GM19193 (cell line): ENCODE data around the gene ALG12.

Source experiments
- POLR2A ChIP-seq: IDR thresholded peaks from 4 replicates; pipeline ENCODE4 v1.6.1; 2011; ENCODE audit not compliant: insufficient read depth, insufficient read length; ENCODE audit errors: extremely low read depth

The ALG12 gene

DNA sequence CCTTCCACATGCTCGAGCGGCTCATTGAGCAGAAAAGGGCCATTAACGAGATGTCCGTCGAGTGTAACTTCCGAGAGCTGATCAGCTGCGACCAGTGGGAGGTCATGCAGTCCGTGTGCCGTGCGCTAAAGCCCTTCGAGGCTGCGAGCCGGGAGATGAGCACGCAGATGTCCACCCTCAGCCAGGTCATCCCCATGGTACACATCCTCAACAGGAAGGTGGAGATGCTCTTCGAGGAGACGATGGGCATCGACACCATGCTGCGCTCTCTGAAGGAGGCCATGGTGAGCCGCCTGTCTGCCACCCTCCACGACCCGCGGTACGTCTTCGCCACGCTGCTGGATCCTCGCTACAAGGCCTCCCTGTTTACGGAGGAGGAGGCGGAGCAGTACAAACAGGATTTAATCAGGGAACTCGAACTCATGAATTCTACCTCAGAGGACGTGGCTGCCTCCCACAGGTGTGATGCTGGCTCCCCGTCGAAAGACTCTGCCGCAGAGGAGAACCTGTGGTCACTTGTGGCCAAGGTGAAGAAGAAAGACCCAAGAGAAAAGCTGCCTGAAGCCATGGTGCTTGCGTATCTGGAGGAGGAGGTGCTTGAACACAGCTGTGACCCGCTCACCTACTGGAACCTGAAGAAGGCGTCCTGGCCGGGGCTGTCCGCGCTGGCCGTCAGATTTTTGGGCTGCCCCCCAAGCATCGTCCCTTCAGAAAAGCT, 31.7 kb downstream of the ALG12 start:
- TF ChIP-seq POLR2A: no peak

DNA sequence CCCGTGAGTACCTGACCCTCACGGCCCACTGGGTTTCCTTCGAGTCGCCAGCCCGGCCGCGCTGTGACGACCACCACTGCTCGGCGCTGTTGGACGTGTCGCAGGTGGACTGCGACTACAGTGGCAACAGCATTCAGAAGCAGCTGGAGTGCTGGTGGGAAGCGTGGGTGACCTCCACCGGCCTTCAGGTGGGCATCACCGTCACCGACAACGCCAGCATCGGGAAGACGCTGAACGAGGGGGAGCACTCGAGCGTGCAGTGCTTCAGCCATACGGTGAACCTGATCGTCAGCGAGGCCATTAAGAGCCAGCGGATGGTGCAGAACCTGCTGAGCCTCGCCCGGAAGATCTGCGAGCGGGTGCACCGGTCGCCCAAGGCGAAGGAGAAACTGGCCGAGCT, 32.4 kb downstream of the ALG12 start:
- no peak for TF ChIP-seq POLR2A

DNA sequence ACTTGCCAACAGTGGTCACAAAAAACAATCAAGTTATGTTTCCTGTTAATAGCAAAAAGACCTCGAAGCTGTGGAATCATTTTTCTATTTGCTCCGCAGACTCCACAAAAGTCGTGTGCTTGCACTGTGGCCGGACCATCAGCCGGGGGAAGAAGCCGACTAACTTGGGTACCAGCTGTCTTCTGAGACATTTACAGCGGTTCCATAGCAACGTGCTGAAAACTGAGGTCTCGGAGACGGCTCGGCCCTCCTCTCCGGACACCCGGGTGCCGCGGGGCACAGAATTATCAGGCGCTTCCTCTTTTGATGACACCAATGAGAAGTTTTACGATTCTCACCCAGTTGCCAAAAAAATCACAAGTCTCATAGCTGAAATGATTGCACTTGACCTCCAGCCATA, 33.0 kb downstream of the ALG12 start:
- no peak for TF ChIP-seq POLR2A

- no peak for TF ChIP-seq POLR2A
These were observed 33.6 kb downstream of the ALG12 start for GRCh38 chr22:49884503-49885260.

DNA sequence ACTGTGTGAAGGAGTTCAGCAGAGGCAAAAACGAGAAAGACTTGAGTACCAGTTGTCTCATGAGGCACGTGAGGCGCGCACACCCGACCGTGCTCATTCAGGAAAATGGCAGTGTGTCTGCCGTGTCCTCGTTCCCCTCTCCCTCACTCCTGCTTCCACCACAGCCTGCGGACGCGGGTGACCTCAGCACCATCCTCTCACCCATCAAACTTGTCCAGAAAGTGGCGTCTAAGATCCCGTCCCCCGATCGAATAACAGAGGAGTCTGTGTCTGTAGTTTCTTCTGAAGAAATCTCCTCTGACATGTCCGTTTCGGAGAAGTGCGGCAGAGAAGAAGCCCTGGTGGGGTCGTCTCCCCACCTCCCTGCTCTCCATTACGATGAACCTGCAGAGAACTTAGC, 34.2 kb downstream of the ALG12 start:
- TF ChIP-seq POLR2A: no peak

GRCh38 chr22:49883294-49883640, 35.0 kb downstream of the ALG12 start:
- TF ChIP-seq POLR2A: no peak

DNA sequence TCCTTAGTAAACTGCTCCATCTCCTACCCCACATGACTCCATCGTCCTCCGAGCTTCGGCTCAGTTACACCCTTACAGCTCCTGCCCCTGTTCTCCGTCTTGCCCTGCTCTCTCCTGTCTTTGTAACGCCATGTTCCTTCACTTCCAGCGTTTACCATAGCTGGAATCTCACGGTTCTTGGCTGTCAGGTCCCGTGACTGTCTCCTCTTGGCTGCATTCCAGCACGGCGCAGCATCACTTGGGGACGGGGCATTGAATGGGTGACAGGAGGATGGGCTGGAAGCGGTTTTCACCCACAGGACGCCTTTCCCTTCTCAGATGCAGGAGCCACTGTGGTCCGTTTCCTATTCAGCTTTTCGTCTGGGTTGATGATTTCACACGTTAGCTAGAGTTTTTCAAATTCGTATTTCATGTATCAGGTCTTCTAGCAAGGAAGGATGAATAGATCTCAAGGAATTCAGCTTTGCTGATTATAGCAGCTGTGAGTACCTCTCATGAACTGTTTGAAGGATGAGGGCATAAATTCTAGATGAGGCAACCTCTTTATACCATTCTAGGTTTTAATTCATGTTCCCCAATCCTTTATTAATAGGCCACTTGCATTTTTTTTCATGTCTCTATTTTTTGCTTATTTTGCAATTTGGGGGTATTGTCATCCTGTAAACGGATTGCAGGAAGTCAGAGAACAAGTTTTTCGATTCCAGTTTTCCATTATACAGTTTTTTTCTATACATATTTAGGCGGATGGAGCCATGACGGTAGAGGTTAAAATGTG, 35.5 kb downstream of the ALG12 start:
- no peak for TF ChIP-seq POLR2A

- no peak for TF ChIP-seq POLR2A
These were observed 36.4 kb downstream of the ALG12 start for GRCh38 chr22:49881856-49882255.

DNA sequence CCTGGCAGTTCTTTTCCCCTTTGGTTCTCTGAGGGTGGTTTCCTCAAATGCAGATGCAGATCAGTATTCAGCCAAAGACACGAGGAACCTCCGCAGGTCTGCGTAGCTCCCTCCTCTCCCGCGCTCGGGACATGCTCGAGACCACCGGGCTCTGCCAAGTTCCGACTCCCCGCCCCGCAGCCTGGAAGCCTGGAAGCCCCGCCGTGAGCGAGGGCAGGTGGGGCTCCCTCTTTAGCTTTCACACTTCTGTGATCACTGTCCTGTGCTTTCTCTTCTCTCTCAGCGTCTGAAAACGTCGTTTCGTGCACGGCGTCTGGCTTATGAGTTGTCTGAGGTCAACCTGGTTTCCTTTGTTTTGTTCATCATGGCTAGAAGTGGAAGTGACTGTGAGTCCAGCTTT, 38.0 kb downstream of the ALG12 start:
- TF ChIP-seq POLR2A: no peak

GRCh38 chr22:49879871-49880270, 38.4 kb downstream of the ALG12 start:
- TF ChIP-seq POLR2A: no peak

- TF ChIP-seq POLR2A: no peak
These were observed 40.0 kb downstream of the ALG12 start for GRCh38 chr22:49878206-49878605.

DNA sequence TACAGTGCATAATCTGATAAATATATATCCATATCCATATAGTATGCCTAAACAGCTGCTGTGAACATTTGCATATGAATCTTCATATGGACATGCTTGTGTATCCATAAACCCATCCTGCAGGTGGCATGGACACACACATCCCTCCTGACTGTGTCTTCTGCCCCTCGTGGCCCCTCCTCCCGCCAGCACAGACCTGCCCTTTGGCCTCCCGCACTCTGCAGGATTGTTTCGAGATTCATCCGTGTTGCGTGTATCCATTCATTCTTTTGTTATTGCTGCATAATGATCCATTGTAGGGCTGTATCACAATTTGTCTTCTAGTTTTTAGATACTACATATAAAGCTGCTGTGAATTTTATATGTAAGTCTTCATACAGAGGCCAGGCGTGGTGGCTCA, 40.6 kb downstream of the ALG12 start:
- no peak for TF ChIP-seq POLR2A

DNA sequence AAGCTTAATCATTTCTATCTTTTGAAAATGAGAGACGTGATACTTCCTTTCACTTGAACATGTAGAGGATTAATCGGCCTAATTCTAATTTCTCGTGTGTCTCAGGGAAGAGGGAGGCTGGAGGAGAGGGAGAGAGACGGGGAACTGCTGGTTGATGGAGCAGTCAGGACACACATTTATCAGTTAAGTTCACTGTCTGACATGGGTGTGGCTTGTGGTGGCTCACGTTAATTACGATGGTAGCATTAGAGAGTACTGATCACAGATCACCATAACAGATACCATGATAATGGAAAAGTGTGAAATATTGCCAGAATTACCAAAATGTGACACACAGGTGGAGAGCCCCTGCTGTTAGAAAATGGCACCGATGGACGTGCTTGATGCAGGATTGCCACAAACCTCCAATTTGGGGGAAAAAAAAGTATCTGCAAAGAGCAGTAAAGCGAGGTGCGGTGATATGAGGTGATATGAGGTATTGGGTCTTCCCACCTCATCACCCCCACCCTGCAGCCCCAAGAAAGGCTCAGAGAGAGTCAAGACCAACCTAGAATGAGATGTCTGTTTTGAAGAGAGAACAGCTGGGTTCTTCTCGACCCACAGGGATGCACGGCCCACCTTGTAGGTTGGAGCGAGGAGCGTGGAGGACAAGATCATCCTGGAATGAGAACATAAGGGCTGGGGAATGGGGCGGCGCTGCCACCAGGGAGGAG, 44.9 kb downstream of the ALG12 start:
- TF ChIP-seq POLR2A: no peak

DNA sequence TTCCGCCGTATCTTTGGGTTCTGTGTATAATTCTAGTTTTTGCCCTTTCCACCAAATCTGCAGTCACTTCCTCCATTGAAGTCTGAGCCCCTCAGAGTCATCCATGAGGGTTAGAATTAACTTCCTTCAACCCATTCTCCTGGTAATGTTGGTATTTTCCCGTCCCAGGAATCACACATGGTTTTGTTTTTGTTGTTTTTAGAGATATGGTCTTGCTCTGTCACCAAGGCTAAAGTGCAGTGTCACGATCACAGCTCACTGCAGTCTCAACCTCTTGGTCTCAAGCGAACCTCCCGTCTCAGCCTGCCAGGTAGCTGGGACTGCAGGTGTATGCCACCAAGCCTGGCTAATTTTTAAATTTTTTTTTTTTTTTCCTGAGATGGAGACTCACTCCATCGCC, 45.9 kb downstream of the ALG12 start:
- TF ChIP-seq POLR2A: no peak

DNA sequence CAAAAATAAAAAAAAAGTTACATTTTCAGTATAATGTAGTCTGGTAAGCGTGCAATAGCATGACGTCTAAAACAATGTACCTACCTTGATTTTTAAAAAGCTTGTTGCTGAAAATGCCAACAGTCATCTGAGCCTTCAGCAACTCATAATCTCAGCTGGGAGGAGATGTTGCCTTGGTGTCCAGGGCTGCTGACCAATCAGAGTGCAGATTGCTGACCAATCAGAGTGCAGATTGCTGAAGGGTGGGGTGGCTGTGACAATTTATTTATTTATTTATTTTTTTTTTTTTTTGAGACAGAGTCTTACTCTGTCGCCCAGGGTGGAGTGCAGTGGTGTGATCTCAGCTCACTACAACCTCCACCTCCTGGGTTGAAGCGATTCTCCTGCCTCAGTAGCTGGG, 46.8 kb downstream of the ALG12 start:
- TF ChIP-seq POLR2A: no peak
